ENCODE measurements around the gene TBL1XR1.

TBL1XR1 gene

DNA sequence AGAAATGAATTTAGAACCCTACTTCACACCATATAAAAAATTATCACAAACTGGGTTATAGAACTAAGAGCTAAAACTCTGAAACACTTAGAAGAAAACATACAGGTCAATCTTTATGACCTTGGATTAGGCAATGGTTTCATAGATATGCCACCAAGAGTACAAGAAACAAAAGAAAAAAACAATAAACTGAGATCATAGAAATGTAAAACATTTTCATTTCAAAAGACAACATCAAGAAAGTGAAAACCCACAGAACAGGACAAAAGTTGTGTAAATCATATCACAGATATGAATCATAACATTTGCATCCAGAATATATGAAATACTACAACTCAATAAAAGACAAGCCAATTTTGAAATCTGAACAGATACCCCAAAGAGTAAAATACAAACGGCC lies 72.4 kb downstream of the TBL1XR1 start:
- TF ChIP-seq POLR2AphosphoS5 (IDR thresholded peaks at IDR 0.05; ENCODE audit: low read depth, low read length), result no peak
- TF ChIP-seq, protein P1, sequence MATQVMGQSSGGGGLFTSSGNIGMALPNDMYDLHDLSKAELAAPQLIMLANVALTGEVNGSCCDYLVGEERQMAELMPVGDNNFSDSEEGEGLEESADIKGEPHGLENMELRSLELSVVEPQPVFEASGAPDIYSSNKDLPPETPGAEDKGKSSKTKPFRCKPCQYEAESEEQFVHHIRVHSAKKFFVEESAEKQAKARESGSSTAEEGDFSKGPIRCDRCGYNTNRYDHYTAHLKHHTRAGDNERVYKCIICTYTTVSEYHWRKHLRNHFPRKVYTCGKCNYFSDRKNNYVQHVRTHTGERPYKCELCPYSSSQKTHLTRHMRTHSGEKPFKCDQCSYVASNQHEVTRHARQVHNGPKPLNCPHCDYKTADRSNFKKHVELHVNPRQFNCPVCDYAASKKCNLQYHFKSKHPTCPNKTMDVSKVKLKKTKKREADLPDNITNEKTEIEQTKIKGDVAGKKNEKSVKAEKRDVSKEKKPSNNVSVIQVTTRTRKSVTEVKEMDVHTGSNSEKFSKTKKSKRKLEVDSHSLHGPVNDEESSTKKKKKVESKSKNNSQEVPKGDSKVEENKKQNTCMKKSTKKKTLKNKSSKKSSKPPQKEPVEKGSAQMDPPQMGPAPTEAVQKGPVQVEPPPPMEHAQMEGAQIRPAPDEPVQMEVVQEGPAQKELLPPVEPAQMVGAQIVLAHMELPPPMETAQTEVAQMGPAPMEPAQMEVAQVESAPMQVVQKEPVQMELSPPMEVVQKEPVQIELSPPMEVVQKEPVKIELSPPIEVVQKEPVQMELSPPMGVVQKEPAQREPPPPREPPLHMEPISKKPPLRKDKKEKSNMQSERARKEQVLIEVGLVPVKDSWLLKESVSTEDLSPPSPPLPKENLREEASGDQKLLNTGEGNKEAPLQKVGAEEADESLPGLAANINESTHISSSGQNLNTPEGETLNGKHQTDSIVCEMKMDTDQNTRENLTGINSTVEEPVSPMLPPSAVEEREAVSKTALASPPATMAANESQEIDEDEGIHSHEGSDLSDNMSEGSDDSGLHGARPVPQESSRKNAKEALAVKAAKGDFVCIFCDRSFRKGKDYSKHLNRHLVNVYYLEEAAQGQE (IDR thresholded peaks at IDR 0.05; ENCODE audit: insufficient read depth in 1 of 2, low read depth in 2 of 2, low read length in 2 of 2), result no peak
- TF ChIP-seq FOXP2 (optimal IDR thresholded peaks at IDR 0.05; ENCODE audit: borderline replicate concordance, extremely low read depth, extremely low read length, insufficient read depth), result no peak
- TF ChIP-seq TAF1 (IDR thresholded peaks at IDR 0.05; ENCODE audit: borderline replicate concordance, insufficient read depth, low read length), result no peak
- TF ChIP-seq SIN3A (IDR thresholded peaks at IDR 0.05; ENCODE audit: borderline replicate concordance, insufficient read depth, low read length), result no peak

DNA sequence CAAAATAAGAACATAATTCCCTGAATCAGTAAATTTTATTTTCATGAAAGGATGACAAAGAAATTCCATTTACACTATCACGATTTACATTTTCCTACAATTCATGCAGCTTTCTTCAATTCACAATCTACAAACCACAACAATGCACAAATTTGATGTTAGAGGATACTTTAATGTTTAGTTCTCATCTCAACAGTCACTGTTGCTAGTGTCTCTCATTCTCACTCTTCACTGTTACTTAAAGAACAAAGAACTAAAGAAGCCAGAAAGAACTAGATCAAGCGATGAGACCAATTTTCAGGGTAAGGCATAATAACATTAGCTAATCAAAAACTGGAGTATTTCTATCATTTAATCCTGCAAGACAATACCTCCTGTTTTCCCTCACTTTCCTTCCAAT lies 73.5 kb downstream of the TBL1XR1 start:
- TF ChIP-seq POLR2AphosphoS5 (IDR thresholded peaks at IDR 0.05; ENCODE audit: low read depth, low read length), result no peak
- TF ChIP-seq FOXP2 (optimal IDR thresholded peaks at IDR 0.05; ENCODE audit: borderline replicate concordance, extremely low read depth, extremely low read length, insufficient read depth), result no peak
- TF ChIP-seq TAF1 (IDR thresholded peaks at IDR 0.05; ENCODE audit: borderline replicate concordance, insufficient read depth, low read length), result no peak
- TF ChIP-seq, protein P1 (IDR thresholded peaks at IDR 0.05; ENCODE audit: insufficient read depth in 1 of 2, low read depth in 2 of 2, low read length in 2 of 2), result no peak
- TF ChIP-seq SIN3A (IDR thresholded peaks at IDR 0.05; ENCODE audit: borderline replicate concordance, insufficient read depth, low read length), result no peak

DNA sequence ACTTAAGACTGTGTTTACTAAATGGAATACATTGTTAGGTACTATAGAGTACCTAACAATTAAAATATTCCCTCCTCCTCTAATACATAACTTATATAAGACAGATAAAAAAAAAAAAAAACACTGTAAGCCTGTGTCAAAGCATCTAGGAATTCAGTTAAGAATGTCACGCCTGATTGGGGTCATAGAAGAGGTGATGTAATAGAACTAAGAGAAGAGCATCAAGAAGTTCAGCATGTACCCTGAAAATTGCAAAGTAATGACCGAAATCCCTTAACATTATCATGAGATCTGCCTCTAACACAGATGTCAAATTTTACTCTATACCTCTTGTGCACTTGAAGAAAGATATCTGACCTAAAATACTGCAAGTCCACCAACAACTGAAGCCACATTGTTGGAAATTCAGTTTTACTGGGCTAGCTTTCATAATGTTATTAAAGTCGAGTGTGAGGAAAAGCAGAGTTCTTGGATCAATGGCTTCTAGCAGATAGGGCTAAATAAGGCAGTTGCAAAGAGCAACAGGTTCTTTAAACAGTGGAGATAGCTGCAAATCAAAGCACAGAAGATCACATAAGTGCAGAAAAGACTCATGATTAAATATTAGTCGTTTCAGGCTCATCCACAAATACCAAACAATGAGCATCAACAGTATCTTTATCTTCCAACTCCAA lies 75.0 kb downstream of the TBL1XR1 start:
- TF ChIP-seq, protein P1 (IDR thresholded peaks at IDR 0.05; ENCODE audit: insufficient read depth in 1 of 2, low read depth in 2 of 2, low read length in 2 of 2), result no peak
- no peak for TF ChIP-seq POLR2AphosphoS5 (IDR thresholded peaks at IDR 0.05; ENCODE audit: low read depth, low read length)
- TF ChIP-seq SIN3A (IDR thresholded peaks at IDR 0.05; ENCODE audit: borderline replicate concordance, insufficient read depth, low read length), result no peak
- TF ChIP-seq TAF1 (IDR thresholded peaks at IDR 0.05; ENCODE audit: borderline replicate concordance, insufficient read depth, low read length), result no peak
- no peak for TF ChIP-seq FOXP2 (optimal IDR thresholded peaks at IDR 0.05; ENCODE audit: borderline replicate concordance, extremely low read depth, extremely low read length, insufficient read depth)

DNA sequence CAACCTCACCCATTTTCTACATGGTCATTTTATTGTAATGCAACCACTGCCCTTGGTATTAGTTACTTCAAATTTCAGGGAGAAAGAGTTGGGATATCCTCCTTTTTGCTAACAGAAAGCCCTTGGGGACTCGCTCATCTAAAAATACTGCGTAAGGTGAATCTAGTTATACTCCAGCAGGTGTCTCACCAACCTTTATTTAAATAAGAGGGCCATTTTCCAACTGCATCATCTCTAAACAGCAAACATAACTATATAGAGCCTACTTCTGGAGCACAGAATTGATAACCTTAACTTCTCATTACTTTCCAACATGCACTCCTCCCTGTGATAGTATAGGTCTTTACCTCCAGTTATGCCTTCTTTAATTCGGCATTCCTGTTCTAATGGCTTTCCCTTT lies 77.5 kb downstream of the TBL1XR1 start:
- TF ChIP-seq FOXP2 (optimal IDR thresholded peaks at IDR 0.05; ENCODE audit: borderline replicate concordance, extremely low read depth, extremely low read length, insufficient read depth), result no peak
- TF ChIP-seq TAF1 (IDR thresholded peaks at IDR 0.05; ENCODE audit: borderline replicate concordance, insufficient read depth, low read length), result no peak
- TF ChIP-seq POLR2AphosphoS5 (IDR thresholded peaks at IDR 0.05; ENCODE audit: low read depth, low read length), result no peak
- no peak for TF ChIP-seq SIN3A (IDR thresholded peaks at IDR 0.05; ENCODE audit: borderline replicate concordance, insufficient read depth, low read length)
- TF ChIP-seq, protein P1 (IDR thresholded peaks at IDR 0.05; ENCODE audit: insufficient read depth in 1 of 2, low read depth in 2 of 2, low read length in 2 of 2), result no peak

All from PFSK-1 (cell line).